Endothelial cell of umbilical vein (primary cell): Measurements from ENCODE around the gene PCGF3.

Experiments
- CTCF ChIP-seq, 2 donors: IDR thresholded peaks; 1 replicate in 1 of 2; 2 replicates in 1 of 2; pipeline ENCODE4 v1.5.1; 2011; ENCODE audit warnings: low read length in 2 of 2, mild to moderate bottlenecking in 2 of 2, moderate library complexity in 2 of 2, control low read depth in 1 of 2, inconsistent platforms in 1 of 2, low read depth in 1 of 2; ENCODE audit not compliant: insufficient read depth in 1 of 2; ENCODE audit errors: extremely low read depth in 1 of 2
- JUN ChIP-seq: IDR thresholded peaks from 2 replicates; pipeline ENCODE4 v1.6.1; 2011; ENCODE audit warnings: borderline replicate concordance, low read depth; ENCODE audit not compliant: insufficient read length, insufficient read depth

- no peak for TF ChIP-seq CTCF (IDR thresholded peaks at IDR 0.05; ENCODE audit: extremely low read depth in 1 of 2, insufficient read depth in 1 of 2, low read depth in 1 of 2, low read length in 2 of 2)
- no peak for TF ChIP-seq JUN
These were observed 48.8 kb downstream of the PCGF3 start for GRCh38 chr4:754221-755120.
